ENCODE results near the gene KRT10.

GRCh38 chr17:40816569-40816968, 5.8 kb downstream of the KRT10 start:
- TF ChIP-seq, protein P1, sequence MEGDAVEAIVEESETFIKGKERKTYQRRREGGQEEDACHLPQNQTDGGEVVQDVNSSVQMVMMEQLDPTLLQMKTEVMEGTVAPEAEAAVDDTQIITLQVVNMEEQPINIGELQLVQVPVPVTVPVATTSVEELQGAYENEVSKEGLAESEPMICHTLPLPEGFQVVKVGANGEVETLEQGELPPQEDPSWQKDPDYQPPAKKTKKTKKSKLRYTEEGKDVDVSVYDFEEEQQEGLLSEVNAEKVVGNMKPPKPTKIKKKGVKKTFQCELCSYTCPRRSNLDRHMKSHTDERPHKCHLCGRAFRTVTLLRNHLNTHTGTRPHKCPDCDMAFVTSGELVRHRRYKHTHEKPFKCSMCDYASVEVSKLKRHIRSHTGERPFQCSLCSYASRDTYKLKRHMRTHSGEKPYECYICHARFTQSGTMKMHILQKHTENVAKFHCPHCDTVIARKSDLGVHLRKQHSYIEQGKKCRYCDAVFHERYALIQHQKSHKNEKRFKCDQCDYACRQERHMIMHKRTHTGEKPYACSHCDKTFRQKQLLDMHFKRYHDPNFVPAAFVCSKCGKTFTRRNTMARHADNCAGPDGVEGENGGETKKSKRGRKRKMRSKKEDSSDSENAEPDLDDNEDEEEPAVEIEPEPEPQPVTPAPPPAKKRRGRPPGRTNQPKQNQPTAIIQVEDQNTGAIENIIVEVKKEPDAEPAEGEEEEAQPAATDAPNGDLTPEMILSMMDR (conservative IDR thresholded peaks at IDR 0.05; ENCODE audit: low read length) = no peak
- TF ChIP-seq EZH2phosphoT487 (IDR thresholded peaks at IDR 0.05; ENCODE audit: borderline replicate concordance, low read depth, low read length) = no peak
